Stomach (tissue), 9 donors: ENCODE results near the gene TAF13. TPM values are rescaled to one million over a fixed set of nuclear protein-coding genes. Genes with fewer than 3 reads are reported as not detected.

ENCODE experiments used
- DNase-seq, 2 donors: peaks; one replicate each; pipeline versions ENCODE4 v3.0.0 to v3.0.0-alpha.2; 2013 to 2019
- H3K27ac ChIP-seq, 5 donors: fragments of 200-600 bp in 4 of 5; sonication (generic) in 4 of 5; one replicate each; pipeline ENCODE4 v1.5.1; 2013 to 2019; ENCODE audit warnings: mild to moderate bottlenecking in 1 of 5, moderate library complexity in 1 of 5
- H3K27me3 ChIP-seq, 3 donors: fragments of 200-600 bp; sonication (generic); one replicate each; pipeline ENCODE4 v1.5.1; 2017 to 2019; ENCODE audit warnings: mixed run types in 1 of 3
- H3K36me3 ChIP-seq, 4 donors: fragments of 200-600 bp; sonication (generic); 1 replicate in 3 of 4; 2 replicates in 1 of 4; pipeline ENCODE4 v1.5.1; 2016 to 2019
- H3K4me1 ChIP-seq, 4 donors: fragments of 200-600 bp; sonication (generic); one replicate each; pipeline ENCODE4 v1.5.1; 2016 to 2019
- H3K4me3 ChIP-seq, 4 donors: fragments of 200-600 bp; sonication (generic) in 3 of 4; one replicate each; pipeline ENCODE4 v1.5.1; 2016 to 2019; ENCODE audit warnings: mild to moderate bottlenecking in 1 of 4
- H3K9me3 ChIP-seq, 4 donors: fragments of 200-600 bp; sonication (generic); one replicate each; pipeline ENCODE4 v1.5.1; 2016 to 2019
- EP300 ChIP-seq: sonication (generic); formaldehyde crosslinking; IDR thresholded peaks from one replicate; pipeline ENCODE4 v1.6.1; 2017; ENCODE audit warnings: antibody characterized with exemption
- POLR2A ChIP-seq, 4 donors: fragments of 450-650 bp; IDR thresholded peaks; one replicate each; pipeline ENCODE4 v1.6.1; 2016; ENCODE audit warnings: antibody characterized with exemption in 4 of 4, control low read depth in 2 of 4, mild to moderate bottlenecking in 1 of 4, moderate library complexity in 1 of 4
- POLR2AphosphoS5 ChIP-seq, 3 donors: sonication (generic); formaldehyde crosslinking; IDR thresholded peaks; one replicate each; pipeline ENCODE4 v1.6.1; 2016; ENCODE audit warnings: antibody characterized with exemption in 3 of 3
- WGBS, 5 donors: extraction: QIAGEN DNeasy Blood & Tissue Kit in 3 of 5; methylation state at CpG; one replicate each; pipeline versions ENCODE4 v1.1.5 to v1.1.7; 2013 to 2018; 5-methylcytosine and 5-hydroxymethylcytosine counted together
- intact Hi-C: fragments of 100-400 bp; cut with DNase I; formaldehyde crosslinking; loops from one replicate; pipeline ENCODE4 v1.15.1; 2023; ENCODE audit warnings: low total_unique reads
- polyA plus RNA-seq, 3 donors: library from polyadenylated mRNA; stranded (reverse); fragments of 200-250 nt; gene quantifications; one replicate each; pipeline ENCODE4 v1.2.3, GENCODE V29; 2013
- total RNA-seq, 5 donors: library from RNA; depleted of rRNA; stranded (reverse); fragments of >200 nt; gene quantifications; one replicate each; pipeline versions ENCODE4 v1.1.0 to v1.2.3, GENCODE V29; 2014 to 2016
- TF ChIP-seq, protein P1 (sequence below), 7 experiments: fragments of 450-650 bp in 4 of 7; fragments of 200-600 bp in 3 of 7; sonication (generic) in 3 of 7; IDR thresholded peaks; one replicate each; pipeline ENCODE4 v1.5.1; 2016 to 2019; ENCODE audit warnings: antibody characterized with exemption in 7 of 7, control low read depth in 2 of 7, mild to moderate bottlenecking in 1 of 7
- donor health status: healthy with polysubstance abuse.
- donor health status: Bipolar disorder and iron deficiency.
- donor health status: healthy.

TAF13 gene
- total and polyA plus RNA-seq, 8 donors, result 3.5 to 69.9 (median 36.0) TPM

DNA sequence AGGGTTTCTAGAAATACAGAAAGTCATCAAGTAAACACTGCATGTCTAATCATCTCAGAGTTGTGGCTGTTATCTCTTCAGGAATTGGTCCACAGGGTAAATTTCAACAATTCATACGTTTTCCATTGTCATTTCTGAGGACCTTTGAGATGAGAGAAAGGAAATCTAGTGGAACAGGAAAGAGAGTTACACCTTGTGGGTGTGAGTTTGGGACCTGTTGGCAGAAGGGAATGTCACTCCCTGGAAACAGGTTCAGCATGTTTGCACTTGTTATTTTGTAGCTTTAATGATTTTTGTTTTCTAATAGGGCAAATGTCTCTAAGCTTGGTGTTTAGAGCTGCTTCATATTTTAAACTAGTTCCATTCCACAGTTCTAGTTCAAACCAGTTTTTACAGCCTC is 20.3 kb upstream of the TAF13 start:
- H3K27ac ChIP-seq, result peak overlapping the region in 3 of 5 donors; percentile 12 to 60 (median 34)
- peaks cover 15 to 45% (median 33%) of the 10 kb centered on the region in 4 donors for H3K36me3 ChIP-seq
- DNase-seq, result peak in 1 of 2 donors; percentile 85
- intact Hi-C loops, result no loop called here
- no peaks in the 10 kb centered on the region for H3K9me3 ChIP-seq
- WGBS, 5 donors, result 17 to 37% (median 20%) methylated on average over 1 of the region's 1 CpG
- TF ChIP-seq, protein P1, sequence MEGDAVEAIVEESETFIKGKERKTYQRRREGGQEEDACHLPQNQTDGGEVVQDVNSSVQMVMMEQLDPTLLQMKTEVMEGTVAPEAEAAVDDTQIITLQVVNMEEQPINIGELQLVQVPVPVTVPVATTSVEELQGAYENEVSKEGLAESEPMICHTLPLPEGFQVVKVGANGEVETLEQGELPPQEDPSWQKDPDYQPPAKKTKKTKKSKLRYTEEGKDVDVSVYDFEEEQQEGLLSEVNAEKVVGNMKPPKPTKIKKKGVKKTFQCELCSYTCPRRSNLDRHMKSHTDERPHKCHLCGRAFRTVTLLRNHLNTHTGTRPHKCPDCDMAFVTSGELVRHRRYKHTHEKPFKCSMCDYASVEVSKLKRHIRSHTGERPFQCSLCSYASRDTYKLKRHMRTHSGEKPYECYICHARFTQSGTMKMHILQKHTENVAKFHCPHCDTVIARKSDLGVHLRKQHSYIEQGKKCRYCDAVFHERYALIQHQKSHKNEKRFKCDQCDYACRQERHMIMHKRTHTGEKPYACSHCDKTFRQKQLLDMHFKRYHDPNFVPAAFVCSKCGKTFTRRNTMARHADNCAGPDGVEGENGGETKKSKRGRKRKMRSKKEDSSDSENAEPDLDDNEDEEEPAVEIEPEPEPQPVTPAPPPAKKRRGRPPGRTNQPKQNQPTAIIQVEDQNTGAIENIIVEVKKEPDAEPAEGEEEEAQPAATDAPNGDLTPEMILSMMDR (IDR thresholded peaks at IDR 0.05), result no peak
- TF ChIP-seq POLR2AphosphoS5 (IDR thresholded peaks at IDR 0.05) (peak in 1 of 3 donors; percentile 41), POLR2A (IDR thresholded peaks at IDR 0.05) (no peak)
- no peak overlapping the region for H3K4me3 ChIP-seq
- H3K4me1 ChIP-seq, result peaks cover 23 to 66% (median 53%) of the 10 kb centered on the region in 4 donors
- H3K27me3 ChIP-seq, result no peaks in the 10 kb centered on the region

DNA sequence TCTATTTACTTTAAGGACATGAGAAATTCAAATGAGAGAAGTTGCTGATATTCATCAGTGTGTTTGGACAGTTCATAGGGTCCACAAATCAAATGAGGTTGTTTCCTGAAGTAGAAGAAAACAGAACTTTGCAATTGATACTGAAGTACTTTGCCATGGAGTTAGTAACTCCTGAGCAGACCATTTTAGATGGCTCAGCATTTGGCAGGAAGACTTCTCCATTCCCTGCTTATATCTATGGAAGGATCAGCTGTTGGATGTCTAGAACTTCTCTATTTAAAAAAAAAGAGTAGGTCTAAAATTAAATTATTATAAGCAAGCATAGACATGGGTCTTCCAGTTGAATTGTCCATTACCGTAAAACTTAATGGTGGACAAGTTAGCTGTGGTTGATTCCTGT is 19.8 kb upstream of the TAF13 start:
- no peaks in the 10 kb centered on the region for H3K9me3 ChIP-seq
- TF ChIP-seq, protein P1 (IDR thresholded peaks at IDR 0.05), result no peak
- TF ChIP-seq POLR2AphosphoS5 (IDR thresholded peaks at IDR 0.05) (no peak), POLR2A (IDR thresholded peaks at IDR 0.05) (no peak), EP300 (no peak)
- peak overlapping the region in 3 of 5 donors; percentile 12 to 60 (median 34) for H3K27ac ChIP-seq
- DNase-seq, result no peak
- WGBS, 5 donors, result 85 to 100% (median 89%) methylated on average over 1 of the region's 1 CpG
- intact Hi-C loops, result no loop called here
- peaks cover 19 to 62% (median 49%) of the 10 kb centered on the region in 4 donors for H3K4me1 ChIP-seq
- no peaks in the 10 kb centered on the region for H3K27me3 ChIP-seq
- H3K4me3 ChIP-seq, result no peak overlapping the region
- peaks cover 15 to 45% (median 33%) of the 10 kb centered on the region in 4 donors for H3K36me3 ChIP-seq

DNA sequence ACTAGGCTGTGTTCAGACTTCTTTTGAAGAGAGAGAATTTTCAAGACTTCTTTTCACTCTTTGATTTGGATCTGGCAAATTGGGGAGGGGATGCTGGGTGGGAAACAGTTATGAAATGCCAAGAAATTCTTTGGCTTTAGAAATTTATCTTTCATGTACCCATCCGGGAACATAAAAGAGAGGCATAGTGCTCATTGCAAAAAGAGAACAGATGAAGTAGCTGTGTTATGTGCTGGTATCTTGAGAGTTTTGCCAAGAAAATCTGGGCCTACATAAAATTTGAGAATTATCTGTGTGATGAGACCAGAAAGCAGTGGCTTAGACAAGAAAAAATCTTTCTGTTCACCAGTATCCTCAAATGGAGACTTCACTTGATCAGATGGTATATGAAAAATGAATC is 19.1 kb upstream of the TAF13 start:
- no peak for TF ChIP-seq POLR2A (IDR thresholded peaks at IDR 0.05)
- TF ChIP-seq, protein P1 (IDR thresholded peaks at IDR 0.05), result no peak
- no peak for TF ChIP-seq POLR2AphosphoS5 (IDR thresholded peaks at IDR 0.05)
- no peak for TF ChIP-seq EP300
- intact Hi-C loops, result no loop called here

DNA sequence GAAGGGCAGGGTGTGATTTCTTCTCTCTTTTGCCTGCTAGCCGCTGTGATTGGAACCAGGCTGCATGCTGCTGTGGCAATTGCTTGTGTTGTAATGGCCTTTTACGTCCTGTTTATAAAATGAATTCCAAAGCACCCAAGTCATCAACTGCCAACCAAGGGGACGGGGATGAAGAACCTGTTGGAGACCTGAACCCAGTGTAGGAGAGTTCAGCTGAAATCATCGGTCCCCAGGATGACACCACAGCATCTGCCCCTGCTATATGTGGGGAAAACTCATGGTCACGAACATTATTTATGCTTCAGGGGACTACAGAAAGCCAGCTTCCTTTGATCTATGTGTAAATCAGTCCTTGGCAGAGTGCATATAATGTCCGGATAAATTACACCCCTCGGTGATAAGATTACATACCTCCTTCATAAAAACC is 18.6 kb upstream of the TAF13 start:
- DNase-seq, result no peak
- no peaks in the 10 kb centered on the region for H3K9me3 ChIP-seq
- WGBS, 5 donors, result 65 to 76% (median 67%) methylated on average over 7 of the region's 7 CpGs
- intact Hi-C loops, result no loop called here
- H3K27ac ChIP-seq, result peak overlapping the region in 4 of 5 donors; percentile 17 to 99 (median 74)
- H3K4me1 ChIP-seq, result peaks cover 16 to 65% (median 53%) of the 10 kb centered on the region in 4 donors
- no peak overlapping the region for H3K4me3 ChIP-seq
- H3K36me3 ChIP-seq, result peaks cover 15 to 45% (median 33%) of the 10 kb centered on the region in 4 donors
- TF ChIP-seq EP300 (no peak), POLR2AphosphoS5 (IDR thresholded peaks at IDR 0.05) (peak; percentile 29 to 67 (median 37))
- H3K27me3 ChIP-seq, result no peaks in the 10 kb centered on the region

More for the DNA sequence above, 19.1 kb upstream of the TAF13 start:
- H3K9me3 ChIP-seq, result no peaks in the 10 kb centered on the region
- no peaks in the 10 kb centered on the region for H3K27me3 ChIP-seq
- H3K27ac ChIP-seq, result peak overlapping the region in 4 of 5 donors; percentile 17 to 99 (median 74)
- H3K36me3 ChIP-seq, result peaks cover 15 to 45% (median 33%) of the 10 kb centered on the region in 4 donors
- H3K4me3 ChIP-seq, result no peak overlapping the region
- no peak for DNase-seq
- WGBS, 5 donors, result 69 to 97% (median 90%) methylated on average over 1 of the region's 1 CpG
- peaks cover 19 to 65% (median 54%) of the 10 kb centered on the region in 4 donors for H3K4me1 ChIP-seq

DNA sequence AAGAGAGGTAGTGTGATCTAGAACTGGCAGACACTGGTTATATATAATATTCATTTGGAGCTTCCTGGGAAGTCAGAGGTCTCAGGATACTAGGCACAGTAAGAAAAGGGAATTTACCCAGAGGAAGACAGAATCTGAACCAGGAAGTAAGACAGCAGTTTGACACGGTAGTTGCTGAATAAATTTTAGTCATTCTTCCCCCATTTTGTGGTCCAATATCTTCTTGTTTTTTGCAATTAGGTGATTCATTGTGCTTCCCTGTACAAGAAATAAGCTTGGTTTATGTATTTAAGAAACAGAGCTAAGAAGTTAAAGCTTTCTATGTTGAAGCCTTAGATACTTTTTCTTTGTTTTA is 16.0 kb upstream of the TAF13 start:
- Histone ChIP-seq H3K4me3 (peak overlapping the region; percentile 66 to 90 (median 78)), H3K9me3 (no peaks in the 10 kb centered on the region), H3K36me3 (peaks cover 15 to 39% (median 33%) of the 10 kb centered on the region in 4 donors), H3K4me1 (peaks cover 15 to 69% (median 54%) of the 10 kb centered on the region in 4 donors), H3K27ac (peak overlapping the region in 4 of 5 donors; percentile 96 to 99 (median 98)), H3K27me3 (no peaks in the 10 kb centered on the region)
- intact Hi-C loops, result no loop called here
- 0 to 4% (median 0%) methylated on average over 1 of the region's 1 CpG for whole genome bisulfite sequencing, 5 donors
- DNase-seq, result peak in 1 of 2 donors; percentile 31
- TF ChIP-seq POLR2A (IDR thresholded peaks at IDR 0.05) (no peak), POLR2AphosphoS5 (IDR thresholded peaks at IDR 0.05) (no peak), EP300 (no peak)
- TF ChIP-seq, protein P1 (IDR thresholded peaks at IDR 0.05), result no peak
